HFF-Myc (cell line): ENCODE measurements around the gene GPBAR1.

Experiments used
- DNase-seq: peaks from one replicate; pipeline ENCODE4 v3.0.0-alpha.2; 2011; ENCODE audit warnings: low read depth; ENCODE audit errors: extremely low read depth
- H3K4me3 ChIP-seq: replicated peaks from 2 replicates; pipeline ENCODE4 v1.5.1; 2011; ENCODE audit warnings: low read depth, mild to moderate bottlenecking, control low read depth, low read length
- CTCF ChIP-seq: IDR thresholded peaks from 2 replicates; pipeline ENCODE4 v1.5.1; 2012; ENCODE audit warnings: mild to moderate bottlenecking, low read depth, low read length, control low read depth; ENCODE audit errors: missing control alignments

The GPBAR1 gene

GRCh38 chr2:218260742-218261422, at the start of gene GPBAR1:
TSS of gene GPBAR1 (plus strand) at chr2:218261015. CDS start at chr2:218262725, 1,710 bp downstream.
- no peak for DNase-seq
- no peak for TF ChIP-seq CTCF
- H3K4me3 ChIP-seq = no peak within 1 kb of the TSS

- DNase-seq = no peak
- H3K4me3 ChIP-seq = no peak overlapping the region
- no peak for TF ChIP-seq CTCF
Measured at GRCh38 chr2:218214116-218214515, 46.7 kb upstream of the GPBAR1 start.

- DNase-seq = no peak
- peak overlapping the region; percentile 97 for H3K4me3 ChIP-seq
- TF ChIP-seq CTCF = no peak
Measured at GRCh38 chr2:218216336-218216673, 44.5 kb upstream of the GPBAR1 start.

- peak; percentile 72 for DNase-seq
- peak within 1 kb of the TSS; percentile 97 for H3K4me3 ChIP-seq
- no peak for TF ChIP-seq CTCF
Measured at GRCh38 chr2:218216674-218217359, 44.0 kb upstream of the GPBAR1 start, which contains the start of gene ARPC2. TSS of gene ARPC2 (plus strand) at chr2:218217189. CDS start at chr2:218217471, 282 bp downstream.

- TF ChIP-seq CTCF = no peak
- DNase-seq = no peak
- H3K4me3 ChIP-seq = peak overlapping the region; percentile 97
Measured at GRCh38 chr2:218217360-218218267, 43.2 kb upstream of the GPBAR1 start.

- no peak for DNase-seq
- TF ChIP-seq CTCF = no peak
- peak overlapping the region; percentile 97 for H3K4me3 ChIP-seq
Measured at GRCh38 chr2:218218268-218219185, 42.3 kb upstream of the GPBAR1 start.
